HCT116 (cell line): Measurements from ENCODE around the gene FBXL7. TPM values are rescaled to one million over a fixed set of nuclear protein-coding genes. Genes with fewer than 3 reads are reported as not detected.

ENCODE experiments used
- ATAC-seq: fragments of 200-7000 bp; cut with Tn5 transposase; 2 replicates; pipeline ENCODE4 v1.9.1; 2020; ENCODE audit warnings: mild to moderate bottlenecking, moderate library complexity
- BruUV-seq: library from RNA; stranded (reverse); fragments of 400-500 nt; replicated peaks from 2 replicates; lab custom pipeline; 2021; lab: Mats Ljungman, UMichigan
- CTCF ChIA-PET: fragments of 300-600 bp; sonication (Branson Sonifier 250); formaldehyde crosslinking; loops from one replicate; lab custom pipeline; 2021; ENCODE audit warnings: antibody characterized with exemption; lab: Charles Lee
- POLR2A ChIA-PET: fragments of 300-600, 350-600 bp; sonication (Branson Sonifier 250); formaldehyde crosslinking; loops from one replicate; lab custom pipeline; 2021; ENCODE audit warnings: antibody characterized with exemption; lab: Charles Lee
- RAD21 ChIA-PET, 2 experiments: fragments of 300-600 bp; sonication (Branson Sonifier 250); formaldehyde crosslinking; loops; one replicate each; lab custom pipeline; 2023; ENCODE audit warnings: low total read pairs in 2 of 2; ENCODE audit not compliant: uncharacterized antibody in 2 of 2, unreplicated experiment in 2 of 2, low non-redundant PET in 1 of 2; lab: Charles Lee
- DNase-seq: peaks from one replicate; pipeline ENCODE4 v3.0.0-alpha.2; 2010; ENCODE audit warnings: low read depth, low spot score
- H2AFZ ChIP-seq: fragments of 200-600 bp; shearing (Covaris generic), sonication (generic); 2 replicates; pipeline ENCODE4 v1.6.1; 2017; ENCODE audit warnings: low read depth, mixed run types, mixed read lengths, antibody characterized with exemption, low read length; ENCODE audit not compliant: poor library complexity, severe bottlenecking
- H3K27ac ChIP-seq: 2 replicates; pipeline ENCODE4 v1.5.1; 2012; ENCODE audit warnings: low read depth, low read length
- H3K27me3 ChIP-seq: fragments of 200-600 bp; sonication (generic); 2 replicates; pipeline ENCODE4 v1.6.1; 2016; ENCODE audit warnings: mixed run types, low read length, mixed read lengths; ENCODE audit not compliant: insufficient read depth
- H3K36me3 ChIP-seq, 2 experiments: fragments of 200-500 bp in 1 of 2; fragments of 200-600 bp in 1 of 2; sonication (Bioruptor generic) in 1 of 2; sonication (generic) in 1 of 2; 2 replicates each; pipeline versions ENCODE4 v1.5.1 to v1.6.1; 2014 to 2016; ENCODE audit warnings: low read length in 2 of 2, inconsistent platforms in 1 of 2, mixed read lengths in 1 of 2, mixed run types in 1 of 2; ENCODE audit not compliant: insufficient read depth in 2 of 2, control insufficient read depth in 1 of 2
- H3K4me1 ChIP-seq, 2 experiments: fragments of 200-600 bp in 1 of 2; sonication (generic) in 1 of 2; 2 replicates each; pipeline versions ENCODE4 v1.5.1 to v1.6.1; 2012 to 2017; ENCODE audit warnings: low read length in 2 of 2, inconsistent platforms in 1 of 2, mild to moderate bottlenecking in 1 of 2, mixed read lengths in 1 of 2, mixed run types in 1 of 2, moderate library complexity in 1 of 2; ENCODE audit not compliant: insufficient read depth in 2 of 2, control insufficient read depth in 1 of 2
- H3K4me2 ChIP-seq: fragments of 200-600 bp; sonication (generic); 2 replicates; pipeline ENCODE4 v1.6.1; 2017; ENCODE audit warnings: mixed run types, low read length, mixed read lengths
- H3K4me3 ChIP-seq, 2 experiments: fragments of 200-600 bp in 1 of 2; sonication (generic) in 1 of 2; replicated peaks in 1 of 2; 2 replicates each; pipeline ENCODE4 v1.5.1; 2011 to 2016; ENCODE audit warnings: low read length in 2 of 2, control low read depth in 1 of 2, low read depth in 1 of 2, mild to moderate bottlenecking in 1 of 2, mixed read lengths in 1 of 2, mixed run types in 1 of 2
- H3K79me2 ChIP-seq: fragments of 200-600 bp; sonication (generic); 2 replicates; pipeline ENCODE4 v1.6.1; 2017; ENCODE audit warnings: mild to moderate bottlenecking, mixed run types, low read length, moderate library complexity, mixed read lengths; ENCODE audit not compliant: insufficient read depth
- H3K9ac ChIP-seq: fragments of 200-600 bp; sonication (generic); 2 replicates; pipeline ENCODE4 v1.6.1; 2016; ENCODE audit warnings: low read length, mixed read lengths
- H3K9me2 ChIP-seq: fragments of 200-600 bp; sonication (generic), shearing (Covaris generic); 2 replicates; pipeline ENCODE4 v1.6.1; 2017; ENCODE audit warnings: mixed run types, mild to moderate bottlenecking, moderate library complexity; ENCODE audit not compliant: insufficient read depth
- H3K9me3 ChIP-seq, 2 experiments: fragments of 200-500 bp in 1 of 2; fragments of 200-600 bp in 1 of 2; sonication (Bioruptor generic) in 1 of 2; sonication (generic) in 1 of 2; 2 replicates each; pipeline ENCODE4 v1.6.1; 2014 to 2017; ENCODE audit warnings: low read length in 2 of 2, mixed read lengths in 2 of 2, inconsistent platforms in 1 of 2, low read depth in 1 of 2, mild to moderate bottlenecking in 1 of 2, mixed run types in 1 of 2, moderate library complexity in 1 of 2; ENCODE audit not compliant: control insufficient read depth in 1 of 2, insufficient read depth in 1 of 2
- H4K20me1 ChIP-seq: fragments of 200-600 bp; sonication (generic), shearing (Covaris generic); 2 replicates; pipeline ENCODE4 v1.6.1; 2017; ENCODE audit warnings: mixed run types, mild to moderate bottlenecking, moderate library complexity; ENCODE audit not compliant: insufficient read depth
- EGR1 ChIP-seq: IDR thresholded peaks from 2 replicates; pipeline ENCODE4 v1.6.1; 2012; ENCODE audit warnings: low read depth
- EZH2 ChIP-seq: fragments of 200-600 bp; sonication (generic); IDR thresholded peaks from 2 replicates; pipeline ENCODE4 v1.6.1; 2017; ENCODE audit warnings: antibody characterized with exemption, mixed run types
- RAD21 ChIP-seq: IDR thresholded peaks from 2 replicates; pipeline ENCODE4 v1.6.1; 2012; ENCODE audit warnings: low read depth, mild to moderate bottlenecking
- SIN3A ChIP-seq: IDR thresholded peaks from 2 replicates; pipeline ENCODE4 v1.6.1; 2012; ENCODE audit warnings: low read depth
- SRF ChIP-seq: IDR thresholded peaks from 2 replicates; pipeline ENCODE4 v1.6.1; 2012; ENCODE audit warnings: low read depth
- YY1 ChIP-seq: IDR thresholded peaks from 2 replicates; pipeline ENCODE4 v1.6.1; 2011; ENCODE audit warnings: low read length, low read depth, moderate library complexity, mild to moderate bottlenecking; ENCODE audit not compliant: insufficient replicate concordance; ENCODE audit errors: extremely low read depth
- ZFX ChIP-seq: fragments of 450-650 bp; IDR thresholded peaks from 2 replicates; pipeline ENCODE4 v1.6.1; 2017
- ZNF274 ChIP-seq: fragments of 200-500 bp; sonication (Bioruptor generic); IDR thresholded peaks from 2 replicates; pipeline ENCODE4 v1.6.1; 2014; ENCODE audit warnings: mild to moderate bottlenecking, low read depth, low read length, inconsistent platforms
- intact Hi-C: fragments of 100-400 bp; cut with micrococcal nuclease; formaldehyde crosslinking; loops from 2 replicates; pipeline ENCODE4 v1.10.0; 2022
- total RNA-seq: library from RNA; stranded (reverse); gene quantifications from one replicate; pipeline ENCODE4 v1.2.1, GENCODE V29; 2021; ENCODE audit not compliant: unreplicated experiment
- TF ChIP-seq, protein P1 (sequence below): IDR thresholded peaks from 2 replicates; pipeline ENCODE4 v1.6.1; 2012
- TF ChIP-seq, protein P2 (sequence below): IDR thresholded peaks from 2 replicates; pipeline ENCODE4 v1.6.1; 2012; ENCODE audit warnings: low read depth
- TF ChIP-seq, protein P3 (sequence below): IDR thresholded peaks from 2 replicates; pipeline ENCODE4 v1.6.1; 2011; ENCODE audit warnings: mild to moderate bottlenecking, low read length, moderate library complexity; ENCODE audit not compliant: insufficient replicate concordance; ENCODE audit errors: extremely low read depth

The FBXL7 gene
- total RNA-seq, 1 experiment from 2014 or later = 0.05 TPM

DNA sequence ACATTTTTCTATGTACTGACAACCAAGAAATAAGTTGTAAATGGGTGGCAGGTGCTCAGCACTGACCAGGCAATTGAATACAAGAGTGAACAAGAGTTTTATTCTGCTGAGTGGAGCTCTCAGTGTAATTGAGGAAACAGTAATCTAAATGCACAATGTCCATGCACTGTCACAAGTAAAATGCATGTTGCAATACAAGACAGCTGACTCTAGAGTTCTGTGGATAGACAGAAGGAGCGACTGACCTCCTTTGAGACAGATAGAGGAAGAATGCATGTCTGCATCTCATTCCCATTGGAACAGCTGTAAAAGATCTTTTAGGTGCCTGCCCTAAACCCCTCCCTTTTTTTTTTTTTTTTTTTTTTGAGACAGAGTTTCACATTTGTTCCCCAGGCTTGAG lies 299.0 kb downstream of the FBXL7 start:
- ATAC-seq (no peak), DNase-seq (no peak)
- no peaks in the 10 kb centered on the region for H3K79me2 ChIP-seq
- no peaks in the 10 kb centered on the region for H3K9me2 ChIP-seq
- no peak overlapping the region for H2AFZ ChIP-seq
- H3K27me3 ChIP-seq = no peaks in the 10 kb centered on the region
- no peak overlapping the region for H3K4me2 ChIP-seq
- no peak for TF ChIP-seq EGR1
- no peak for TF ChIP-seq YY1
- no peak for TF ChIP-seq SRF
- no peak for TF ChIP-seq ZFX
- TF ChIP-seq, protein P1, sequence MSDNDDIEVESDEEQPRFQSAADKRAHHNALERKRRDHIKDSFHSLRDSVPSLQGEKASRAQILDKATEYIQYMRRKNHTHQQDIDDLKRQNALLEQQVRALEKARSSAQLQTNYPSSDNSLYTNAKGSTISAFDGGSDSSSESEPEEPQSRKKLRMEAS = no peak
- TF ChIP-seq, protein P2, sequence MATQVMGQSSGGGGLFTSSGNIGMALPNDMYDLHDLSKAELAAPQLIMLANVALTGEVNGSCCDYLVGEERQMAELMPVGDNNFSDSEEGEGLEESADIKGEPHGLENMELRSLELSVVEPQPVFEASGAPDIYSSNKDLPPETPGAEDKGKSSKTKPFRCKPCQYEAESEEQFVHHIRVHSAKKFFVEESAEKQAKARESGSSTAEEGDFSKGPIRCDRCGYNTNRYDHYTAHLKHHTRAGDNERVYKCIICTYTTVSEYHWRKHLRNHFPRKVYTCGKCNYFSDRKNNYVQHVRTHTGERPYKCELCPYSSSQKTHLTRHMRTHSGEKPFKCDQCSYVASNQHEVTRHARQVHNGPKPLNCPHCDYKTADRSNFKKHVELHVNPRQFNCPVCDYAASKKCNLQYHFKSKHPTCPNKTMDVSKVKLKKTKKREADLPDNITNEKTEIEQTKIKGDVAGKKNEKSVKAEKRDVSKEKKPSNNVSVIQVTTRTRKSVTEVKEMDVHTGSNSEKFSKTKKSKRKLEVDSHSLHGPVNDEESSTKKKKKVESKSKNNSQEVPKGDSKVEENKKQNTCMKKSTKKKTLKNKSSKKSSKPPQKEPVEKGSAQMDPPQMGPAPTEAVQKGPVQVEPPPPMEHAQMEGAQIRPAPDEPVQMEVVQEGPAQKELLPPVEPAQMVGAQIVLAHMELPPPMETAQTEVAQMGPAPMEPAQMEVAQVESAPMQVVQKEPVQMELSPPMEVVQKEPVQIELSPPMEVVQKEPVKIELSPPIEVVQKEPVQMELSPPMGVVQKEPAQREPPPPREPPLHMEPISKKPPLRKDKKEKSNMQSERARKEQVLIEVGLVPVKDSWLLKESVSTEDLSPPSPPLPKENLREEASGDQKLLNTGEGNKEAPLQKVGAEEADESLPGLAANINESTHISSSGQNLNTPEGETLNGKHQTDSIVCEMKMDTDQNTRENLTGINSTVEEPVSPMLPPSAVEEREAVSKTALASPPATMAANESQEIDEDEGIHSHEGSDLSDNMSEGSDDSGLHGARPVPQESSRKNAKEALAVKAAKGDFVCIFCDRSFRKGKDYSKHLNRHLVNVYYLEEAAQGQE = no peak
- no peak for TF ChIP-seq SIN3A
- TF ChIP-seq RAD21 = no peak
- TF ChIP-seq, protein P3, sequence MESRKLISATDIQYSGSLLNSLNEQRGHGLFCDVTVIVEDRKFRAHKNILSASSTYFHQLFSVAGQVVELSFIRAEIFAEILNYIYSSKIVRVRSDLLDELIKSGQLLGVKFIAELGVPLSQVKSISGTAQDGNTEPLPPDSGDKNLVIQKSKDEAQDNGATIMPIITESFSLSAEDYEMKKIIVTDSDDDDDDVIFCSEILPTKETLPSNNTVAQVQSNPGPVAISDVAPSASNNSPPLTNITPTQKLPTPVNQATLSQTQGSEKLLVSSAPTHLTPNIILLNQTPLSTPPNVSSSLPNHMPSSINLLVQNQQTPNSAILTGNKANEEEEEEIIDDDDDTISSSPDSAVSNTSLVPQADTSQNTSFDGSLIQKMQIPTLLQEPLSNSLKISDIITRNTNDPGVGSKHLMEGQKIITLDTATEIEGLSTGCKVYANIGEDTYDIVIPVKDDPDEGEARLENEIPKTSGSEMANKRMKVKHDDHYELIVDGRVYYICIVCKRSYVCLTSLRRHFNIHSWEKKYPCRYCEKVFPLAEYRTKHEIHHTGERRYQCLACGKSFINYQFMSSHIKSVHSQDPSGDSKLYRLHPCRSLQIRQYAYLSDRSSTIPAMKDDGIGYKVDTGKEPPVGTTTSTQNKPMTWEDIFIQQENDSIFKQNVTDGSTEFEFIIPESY = no peak
- TF ChIP-seq ZNF274 = no peak
- TF ChIP-seq EZH2 = no peak
- TF ChIP-seq, all 23 proteins: peak for 0
- H3K9ac ChIP-seq = no peak overlapping the region
- no peak overlapping the region for H3K27ac ChIP-seq
- intact Hi-C loops = no loop called here
- no peaks in the 10 kb centered on the region for H3K4me1 ChIP-seq
- POLR2A ChIA-PET = no interaction called here
- H4K20me1 ChIP-seq = no peaks in the 10 kb centered on the region
- peaks cover 2 to 30% of the 10 kb centered on the region in 2 experiments; a peak in 2 of 4 replicates for H3K9me3 ChIP-seq
- CTCF ChIA-PET = no interaction called here
- no TSS peak for BruUV-seq
- H3K4me3 ChIP-seq = no peak overlapping the region
- RAD21 ChIA-PET = no interaction called here
- no peaks in the 10 kb centered on the region for H3K36me3 ChIP-seq
